ENCODE data around the gene REM2. TPM values are rescaled to one million over a fixed set of nuclear protein-coding genes. Genes with fewer than 3 reads are reported as not detected.
"Not testable (repeated sequence)": the region's sequence is repeated elsewhere in the genome, so short reads cannot be mapped to it uniquely, and the experiment has no call there.

REM2 gene
- total RNA-seq, 1 experiment from 2014 or later, result 0.18 TPM

- no peaks in the 10 kb centered on the region for H3K4me1 ChIP-seq (ENCODE audit: control insufficient read depth, insufficient read depth, low read length)
- H3K27me3 ChIP-seq (ENCODE audit: control insufficient read depth, insufficient read depth, low read length), result no peaks in the 10 kb centered on the region
- ChIA-PET POLR2A (no interaction called here), CTCF (no interaction called here)
- in situ Hi-C loops (cut with HindIII; ENCODE audit: low pct_unique_long_range_greater_than_20kb, low sequenced_read_pairs), result no loop called here
- no TSS peak for BruUV-seq (replicated peaks)
- no peak overlapping the region for H3K27ac ChIP-seq (ENCODE audit: low read length)
- no peak overlapping the region for H3K4me3 ChIP-seq (ENCODE audit: low read depth in 2 of 2, low read length in 2 of 2)
- peaks cover 13% of the 10 kb centered on the region for H3K36me3 ChIP-seq (ENCODE audit: control insufficient read depth, insufficient read depth, low read length)
- no peaks in the 10 kb centered on the region for H3K9me3 ChIP-seq (ENCODE audit: control insufficient read depth, insufficient read depth, low read depth, low read length)
- no peak for TF ChIP-seq POLR2AphosphoS5 (IDR thresholded peaks at IDR 0.05; ENCODE audit: low read depth, low read length)
- no peak for TF ChIP-seq REST (IDR thresholded peaks at IDR 0.05; ENCODE audit: insufficient read depth in 1 of 2, low read depth in 2 of 2, low read length in 1 of 2)
- no peak for TF ChIP-seq TCF7L2 (IDR thresholded peaks at IDR 0.05; ENCODE audit: low read depth, low read length)
- no peak for TF ChIP-seq SIN3A (IDR thresholded peaks at IDR 0.05; ENCODE audit: borderline replicate concordance, insufficient read depth, low read depth, low read length)
- intact Hi-C loops (cut with micrococcal nuclease; ENCODE audit: unreplicated experiment), result no loop called here
- ATAC-seq (no peak), DNase-seq (ENCODE audit: low read depth, low spot score) (no peak)
Measured at GRCh38 chr14:22910916-22911315, 27.9 kb downstream of the REM2 start.

GRCh38 chr14:22914836-22915235, 31.8 kb downstream of the REM2 start:
- ChIA-PET POLR2A (interaction anchor here (0.7 kb wide), 1 partner anchor 310 kb away, joined by 7 read pairs; no protein-coding TSS in a partner anchor), CTCF (interaction anchor here (0.6 kb wide), 1 partner anchor 256 kb away, joined by 4 read pairs; no protein-coding TSS in a partner anchor)
- DNase-seq (ENCODE audit: low read depth, low spot score); H3K27ac ChIP-seq (ENCODE audit: low read length); BruUV-seq (replicated peaks); H3K4me3 ChIP-seq (ENCODE audit: low read depth in 2 of 2, low read length in 2 of 2); intact Hi-C loops (cut with micrococcal nuclease; ENCODE audit: unreplicated experiment); H3K36me3 ChIP-seq (ENCODE audit: control insufficient read depth, insufficient read depth, low read length); H3K27me3 ChIP-seq (ENCODE audit: control insufficient read depth, insufficient read depth, low read length); H3K9me3 ChIP-seq (ENCODE audit: control insufficient read depth, insufficient read depth, low read depth, low read length); in situ Hi-C loops (cut with HindIII; ENCODE audit: low pct_unique_long_range_greater_than_20kb, low sequenced_read_pairs); H3K4me1 ChIP-seq (ENCODE audit: control insufficient read depth, insufficient read depth, low read length); ATAC-seq: not testable (repeated sequence)

DNA sequence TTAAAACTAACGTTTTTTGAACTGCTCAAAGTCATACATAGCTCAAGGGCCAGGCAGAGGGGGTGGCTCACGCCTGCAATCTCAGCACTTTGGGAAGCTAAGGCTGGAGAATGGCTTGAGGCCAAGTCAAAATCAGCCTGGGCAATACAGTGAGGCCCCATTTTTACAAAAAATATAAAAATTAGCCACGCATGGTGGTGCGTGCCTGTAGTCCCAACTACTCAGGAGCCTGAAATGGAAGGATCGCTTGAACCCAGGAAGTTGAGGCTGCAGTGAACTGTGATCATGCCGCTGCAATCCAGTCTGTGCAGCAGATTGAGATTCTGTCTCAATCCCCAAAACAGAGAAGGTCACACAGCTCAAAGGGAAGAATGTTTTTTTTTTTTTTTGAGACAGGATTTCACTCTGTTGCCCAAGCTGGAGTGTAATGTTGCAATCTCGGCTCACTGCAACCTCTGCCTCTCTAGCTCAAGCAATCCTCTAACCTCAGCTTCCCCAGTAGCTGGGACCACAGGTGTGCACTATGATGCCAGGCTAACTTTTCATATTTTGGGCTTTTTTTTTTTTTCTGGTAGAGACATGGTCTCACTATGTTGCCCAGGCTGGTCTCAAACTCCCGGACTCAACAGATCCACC, 33.0 kb downstream of the REM2 start:
- Histone ChIP-seq H3K4me3 (ENCODE audit: low read depth in 2 of 2, low read length in 2 of 2) (no peak overlapping the region), H3K36me3 (ENCODE audit: control insufficient read depth, insufficient read depth, low read length) (peaks cover 6% of the 10 kb centered on the region), H3K27me3 (ENCODE audit: control insufficient read depth, insufficient read depth, low read length) (no peaks in the 10 kb centered on the region), H3K9me3 (ENCODE audit: control insufficient read depth, insufficient read depth, low read depth, low read length) (no peaks in the 10 kb centered on the region), H3K27ac (ENCODE audit: low read length) (no peak overlapping the region), H3K4me1 (ENCODE audit: control insufficient read depth, insufficient read depth, low read length) (peaks cover 12% of the 10 kb centered on the region)
- no peak for ATAC-seq
- no TSS peak for BruUV-seq (replicated peaks)
- intact Hi-C loops (cut with micrococcal nuclease; ENCODE audit: unreplicated experiment) (no loop called here), in situ Hi-C loops (cut with HindIII; ENCODE audit: low pct_unique_long_range_greater_than_20kb, low sequenced_read_pairs) (no loop called here)
- no peak for TF ChIP-seq TCF7L2 (IDR thresholded peaks at IDR 0.05; ENCODE audit: low read depth, low read length)
- no peak for TF ChIP-seq SIN3A (IDR thresholded peaks at IDR 0.05; ENCODE audit: borderline replicate concordance, insufficient read depth, low read depth, low read length)
- no peak for TF ChIP-seq POLR2AphosphoS5 (IDR thresholded peaks at IDR 0.05; ENCODE audit: low read depth, low read length)
- no peak for TF ChIP-seq REST (IDR thresholded peaks at IDR 0.05; ENCODE audit: insufficient read depth in 1 of 2, low read depth in 2 of 2, low read length in 1 of 2)
- TF ChIP-seq CTCF (IDR thresholded peaks at IDR 0.05), result no peak
- DNase-seq (ENCODE audit: low read depth, low spot score), result no peak
- POLR2A ChIA-PET, result interaction anchor here (0.6 to 0.7 kb wide), 2 partner anchors 55 to 153 kb away, joined by 3 to 6 read pairs; no protein-coding TSS in a partner anchor
- CTCF ChIA-PET, result no interaction called here
